GM23338 (cell line): ENCODE measurements around the gene TRIP10.

Experiments used
- CREB1 ChIP-seq: fragments of 250-450 bp; sonication (Bioruptor Pico); IDR thresholded peaks from 2 replicates; pipeline ENCODE4 v1.5.0; 2020; ENCODE audit warnings: low read depth, mild to moderate bottlenecking, moderate library complexity
- EZH2 ChIP-seq: fragments of 200-600 bp; sonication (generic); IDR thresholded peaks from one replicate; pipeline ENCODE4 v1.8.0; 2017; ENCODE audit warnings: antibody characterized with exemption, mild to moderate bottlenecking, low read depth; ENCODE audit not compliant: unreplicated experiment
- EZH2phosphoT487 ChIP-seq: fragments of 200-600 bp; sonication (generic); IDR thresholded peaks from one replicate; pipeline ENCODE4 v1.8.1; 2018; ENCODE audit warnings: antibody characterized with exemption; ENCODE audit not compliant: unreplicated experiment
- JUNB ChIP-seq: IDR thresholded peaks from one replicate; pipeline ENCODE4 v1.6.1; 2016; ENCODE audit warnings: antibody characterized with exemption; ENCODE audit not compliant: unreplicated experiment
- NANOG ChIP-seq: IDR thresholded peaks from 2 replicates; pipeline ENCODE4 v1.6.1; 2016; ENCODE audit warnings: antibody characterized with exemption, borderline replicate concordance
- POLR2AphosphoS5 ChIP-seq: IDR thresholded peaks from 2 replicates; pipeline ENCODE4 v1.6.1; 2016; ENCODE audit warnings: antibody characterized with exemption, low read depth
- REST ChIP-seq: IDR thresholded peaks from one replicate; pipeline ENCODE4 v1.6.1; 2018; ENCODE audit warnings: antibody characterized with exemption; ENCODE audit not compliant: unreplicated experiment
- STAT1 ChIP-seq: IDR thresholded peaks from one replicate; pipeline ENCODE4 v1.6.1; 2016; ENCODE audit warnings: antibody characterized with exemption; ENCODE audit not compliant: unreplicated experiment
- ZNF114 ChIP-seq: fragments of 250-450 bp; sonication (Bioruptor Pico); IDR thresholded peaks from 2 replicates; pipeline ENCODE4 v1.5.0; 2020; ENCODE audit warnings: mild to moderate bottlenecking, moderate library complexity
- ZNF331 ChIP-seq: fragments of 250-450 bp; sonication (Bioruptor Pico); IDR thresholded peaks from 2 replicates; pipeline ENCODE4 v1.5.0; 2020; ENCODE audit warnings: low read depth, mild to moderate bottlenecking, moderate library complexity
- ZNF462 ChIP-seq: fragments of 250-450 bp; sonication (Bioruptor Pico); IDR thresholded peaks from 2 replicates; pipeline ENCODE4 v1.5.0; 2020; ENCODE audit warnings: mild to moderate bottlenecking, moderate library complexity
- TF ChIP-seq, protein P1 (sequence below), 2 experiments: fragments of 200-600 bp in 1 of 2; sonication (generic) in 1 of 2; conservative IDR thresholded peaks; 2 replicates each; pipeline versions ENCODE4 v1.5.1 to v1.6.1; 2016 to 2017; ENCODE audit warnings: antibody characterized with exemption in 2 of 2, low read depth in 2 of 2, mild to moderate bottlenecking in 2 of 2, moderate library complexity in 1 of 2
- TF ChIP-seq, protein P2 (sequence below): IDR thresholded peaks from 2 replicates; pipeline ENCODE4 v1.6.1; 2016; ENCODE audit warnings: antibody characterized with exemption

DNA sequence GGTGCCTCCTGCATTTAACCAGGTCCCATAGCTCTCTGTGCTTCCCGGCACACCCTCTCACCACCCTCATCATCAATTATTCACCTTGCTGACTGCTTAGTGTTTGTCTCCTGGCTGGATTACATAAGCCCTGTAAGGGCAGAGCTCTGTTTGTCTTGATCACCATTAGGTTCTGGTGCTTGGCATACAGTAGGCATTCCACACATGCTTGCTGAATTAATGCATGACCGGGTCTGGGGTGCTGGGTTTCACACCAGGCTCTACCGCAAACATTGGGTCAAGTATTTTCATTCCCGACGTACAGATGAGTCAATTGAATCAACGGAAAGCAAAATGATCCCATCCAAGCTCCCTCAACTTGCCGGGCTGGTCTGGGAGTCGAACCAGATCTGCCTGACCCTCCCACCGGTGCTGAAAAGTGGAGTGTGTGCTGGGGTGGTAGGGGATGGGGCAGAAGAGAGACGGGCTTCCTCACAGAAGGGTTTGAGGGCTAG is 61.6 kb downstream of the TRIP10 start:
- TF ChIP-seq, protein P1, sequence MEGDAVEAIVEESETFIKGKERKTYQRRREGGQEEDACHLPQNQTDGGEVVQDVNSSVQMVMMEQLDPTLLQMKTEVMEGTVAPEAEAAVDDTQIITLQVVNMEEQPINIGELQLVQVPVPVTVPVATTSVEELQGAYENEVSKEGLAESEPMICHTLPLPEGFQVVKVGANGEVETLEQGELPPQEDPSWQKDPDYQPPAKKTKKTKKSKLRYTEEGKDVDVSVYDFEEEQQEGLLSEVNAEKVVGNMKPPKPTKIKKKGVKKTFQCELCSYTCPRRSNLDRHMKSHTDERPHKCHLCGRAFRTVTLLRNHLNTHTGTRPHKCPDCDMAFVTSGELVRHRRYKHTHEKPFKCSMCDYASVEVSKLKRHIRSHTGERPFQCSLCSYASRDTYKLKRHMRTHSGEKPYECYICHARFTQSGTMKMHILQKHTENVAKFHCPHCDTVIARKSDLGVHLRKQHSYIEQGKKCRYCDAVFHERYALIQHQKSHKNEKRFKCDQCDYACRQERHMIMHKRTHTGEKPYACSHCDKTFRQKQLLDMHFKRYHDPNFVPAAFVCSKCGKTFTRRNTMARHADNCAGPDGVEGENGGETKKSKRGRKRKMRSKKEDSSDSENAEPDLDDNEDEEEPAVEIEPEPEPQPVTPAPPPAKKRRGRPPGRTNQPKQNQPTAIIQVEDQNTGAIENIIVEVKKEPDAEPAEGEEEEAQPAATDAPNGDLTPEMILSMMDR (conservative IDR thresholded peaks at IDR 0.05; ENCODE audit: low read depth in 2 of 2): no peak
- no peak for TF ChIP-seq EZH2
- TF ChIP-seq REST: no peak
- TF ChIP-seq CREB1 (CRISPR knock-in tag): no peak
- no peak for TF ChIP-seq JUNB
- TF ChIP-seq POLR2AphosphoS5: no peak
- no peak for TF ChIP-seq EZH2phosphoT487
- TF ChIP-seq ZNF114 (CRISPR knock-in tag): no peak
- TF ChIP-seq NANOG: no peak
- TF ChIP-seq, protein P2, sequence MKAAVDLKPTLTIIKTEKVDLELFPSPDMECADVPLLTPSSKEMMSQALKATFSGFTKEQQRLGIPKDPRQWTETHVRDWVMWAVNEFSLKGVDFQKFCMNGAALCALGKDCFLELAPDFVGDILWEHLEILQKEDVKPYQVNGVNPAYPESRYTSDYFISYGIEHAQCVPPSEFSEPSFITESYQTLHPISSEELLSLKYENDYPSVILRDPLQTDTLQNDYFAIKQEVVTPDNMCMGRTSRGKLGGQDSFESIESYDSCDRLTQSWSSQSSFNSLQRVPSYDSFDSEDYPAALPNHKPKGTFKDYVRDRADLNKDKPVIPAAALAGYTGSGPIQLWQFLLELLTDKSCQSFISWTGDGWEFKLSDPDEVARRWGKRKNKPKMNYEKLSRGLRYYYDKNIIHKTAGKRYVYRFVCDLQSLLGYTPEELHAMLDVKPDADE: no peak
- TF ChIP-seq ZNF462: no peak
- TF ChIP-seq ZNF331: no peak
- no peak for TF ChIP-seq STAT1
